ENCODE results near the gene FPR3.
A peak's percentile ranks its signal among the peaks of the same experiment; 100 is the strongest.

The FPR3 gene

DNA sequence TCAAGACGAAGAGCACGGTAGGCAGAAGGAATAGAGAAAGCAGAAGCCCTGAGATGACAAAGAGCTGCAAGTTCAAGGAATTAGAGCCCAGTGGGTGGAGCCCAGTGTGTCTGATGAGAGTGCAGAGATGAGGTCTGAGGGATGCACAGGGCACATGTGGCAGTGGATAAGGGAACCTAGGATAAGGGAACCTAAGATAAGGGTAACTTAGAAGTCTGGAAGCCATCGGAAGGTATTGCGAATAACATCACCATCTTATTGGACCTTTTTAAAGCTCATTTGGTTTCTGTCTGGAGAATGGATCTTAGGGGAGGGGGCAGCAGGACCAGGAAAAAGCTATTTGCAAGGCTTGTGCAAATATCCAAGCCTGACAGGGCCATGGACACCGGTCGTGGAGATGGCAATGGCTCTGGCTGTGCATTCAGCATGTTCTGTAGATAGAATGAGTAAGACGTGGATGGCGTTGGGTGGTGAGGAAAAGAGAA lies 1.3 kb downstream of the FPR3 start:
- H3K9me3 ChIP-seq (ENCODE audit: control insufficient read depth in 5 of 5, low read length in 5 of 5) = peaks cover 0 to 5% (median 0%) of the 10 kb centered on the region in 5 donors
- no peaks in the 10 kb centered on the region for H3K36me3 ChIP-seq (ENCODE audit: control insufficient read depth in 5 of 5, insufficient read depth in 5 of 5, low read length in 5 of 5)
- peaks cover 7 to 21% (median 17%) of the 10 kb centered on the region in 5 donors for H3K4me1 ChIP-seq (ENCODE audit: control insufficient read depth in 5 of 5, insufficient read depth in 5 of 5, low read length in 5 of 5)
- H3K4me3 ChIP-seq (ENCODE audit: low read depth in 1 of 5, low read length in 5 of 5) = peak overlapping the region; percentile 23 to 61 (median 45)
- H3K9ac ChIP-seq (ENCODE audit: low read length in 5 of 5) = peak overlapping the region in 2 of 5 donors; percentile 48
- H3K27ac ChIP-seq (ENCODE audit: low read depth, low read length) = peak overlapping the region; percentile 38
- H3K27me3 ChIP-seq (ENCODE audit: control insufficient read depth in 5 of 5, insufficient read depth in 4 of 5, low read length in 5 of 5) = peaks cover 0 to 11% (median 6%) of the 10 kb centered on the region in 5 donors

- H3K27ac ChIP-seq (ENCODE audit: low read depth, low read length) = peak overlapping the region; percentile 1
Observed at GRCh38 chr19:51797480-51797879, 2.5 kb downstream of the FPR3 start.

DNA sequence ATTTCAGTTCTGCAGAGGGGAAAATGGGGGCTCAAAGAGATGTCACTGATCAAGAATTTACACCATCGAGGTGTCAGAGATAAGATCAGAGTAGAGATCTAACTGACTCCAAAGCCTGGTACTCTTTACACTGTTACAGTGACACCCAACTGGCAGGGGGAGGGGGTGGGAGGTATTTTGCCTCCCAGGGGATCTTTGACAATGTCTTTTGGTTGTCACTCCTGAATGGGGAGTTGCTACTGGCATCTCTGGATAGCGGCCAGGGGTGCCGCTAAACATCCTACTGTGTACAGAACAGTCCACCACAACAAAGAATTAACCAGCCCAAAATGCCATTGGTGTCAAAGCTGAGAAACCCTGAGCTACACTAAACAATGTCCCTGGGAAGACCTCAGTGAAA lies 3.1 kb downstream of the FPR3 start:
- Histone ChIP-seq H3K4me3 (ENCODE audit: low read depth in 1 of 5, low read length in 5 of 5) (peak overlapping the region in 1 of 5 donors; percentile 17), H3K27me3 (ENCODE audit: control insufficient read depth in 5 of 5, insufficient read depth in 4 of 5, low read length in 5 of 5) (peaks cover 0 to 11% (median 6%) of the 10 kb centered on the region in 5 donors), H3K27ac (ENCODE audit: low read depth, low read length) (peak overlapping the region; percentile 33), H3K9me3 (ENCODE audit: control insufficient read depth in 5 of 5, low read length in 5 of 5) (peaks cover 0 to under 1% (median 0%) of the 10 kb centered on the region in 5 donors), H3K36me3 (ENCODE audit: control insufficient read depth in 5 of 5, insufficient read depth in 5 of 5, low read length in 5 of 5) (no peaks in the 10 kb centered on the region), H3K4me1 (ENCODE audit: control insufficient read depth in 5 of 5, insufficient read depth in 5 of 5, low read length in 5 of 5) (peaks cover 7 to 21% (median 17%) of the 10 kb centered on the region in 5 donors), H3K9ac (ENCODE audit: low read length in 5 of 5) (peak overlapping the region in 1 of 5 donors; percentile 35)

More at GRCh38 chr19:51797480-51797879, 2.5 kb downstream of the FPR3 start:
- peak overlapping the region in 4 of 5 donors; percentile 40 to 50 (median 44) for H3K4me3 ChIP-seq (ENCODE audit: low read depth in 1 of 5, low read length in 5 of 5)
- peaks cover 0 to 5% (median 0%) of the 10 kb centered on the region in 5 donors for H3K9me3 ChIP-seq (ENCODE audit: control insufficient read depth in 5 of 5, low read length in 5 of 5)
- peak overlapping the region in 2 of 5 donors; percentile 48 to 59 for H3K9ac ChIP-seq (ENCODE audit: low read length in 5 of 5)
- H3K4me1 ChIP-seq (ENCODE audit: control insufficient read depth in 5 of 5, insufficient read depth in 5 of 5, low read length in 5 of 5) = peaks cover 7 to 21% (median 17%) of the 10 kb centered on the region in 5 donors
- H3K36me3 ChIP-seq (ENCODE audit: control insufficient read depth in 5 of 5, insufficient read depth in 5 of 5, low read length in 5 of 5) = no peaks in the 10 kb centered on the region
- H3K27me3 ChIP-seq (ENCODE audit: control insufficient read depth in 5 of 5, insufficient read depth in 4 of 5, low read length in 5 of 5) = peaks cover 0 to 11% (median 6%) of the 10 kb centered on the region in 5 donors

- peaks cover 0 to 11% (median 6%) of the 10 kb centered on the region in 5 donors for H3K27me3 ChIP-seq (ENCODE audit: control insufficient read depth in 5 of 5, insufficient read depth in 4 of 5, low read length in 5 of 5)
- H3K27ac ChIP-seq (ENCODE audit: low read depth, low read length) = peak overlapping the region; percentile 50
- no peaks in the 10 kb centered on the region for H3K9me3 ChIP-seq (ENCODE audit: control insufficient read depth in 5 of 5, low read length in 5 of 5)
- no peaks in the 10 kb centered on the region for H3K36me3 ChIP-seq (ENCODE audit: control insufficient read depth in 5 of 5, insufficient read depth in 5 of 5, low read length in 5 of 5)
- H3K4me3 ChIP-seq (ENCODE audit: low read depth in 1 of 5, low read length in 5 of 5) = peak overlapping the region in 4 of 5 donors; percentile 22 to 32 (median 28)
- H3K4me1 ChIP-seq (ENCODE audit: control insufficient read depth in 5 of 5, insufficient read depth in 5 of 5, low read length in 5 of 5) = peaks cover 7 to 21% (median 17%) of the 10 kb centered on the region in 5 donors
- peak overlapping the region in 1 of 5 donors; percentile 39 for H3K9ac ChIP-seq (ENCODE audit: low read length in 5 of 5)
Observed at GRCh38 chr19:51799034-51799773, 4.2 kb downstream of the FPR3 start.

- Histone ChIP-seq H3K27me3 (ENCODE audit: control insufficient read depth in 5 of 5, insufficient read depth in 4 of 5, low read length in 5 of 5) (peaks cover 0 to 11% (median 6%) of the 10 kb centered on the region in 5 donors), H3K4me1 (ENCODE audit: control insufficient read depth in 5 of 5, insufficient read depth in 5 of 5, low read length in 5 of 5) (peaks cover 7 to 26% (median 17%) of the 10 kb centered on the region in 5 donors), H3K9ac (ENCODE audit: low read length in 5 of 5) (peak overlapping the region in 1 of 5 donors; percentile 19), H3K27ac (ENCODE audit: low read depth, low read length) (peak overlapping the region; percentile 50), H3K9me3 (ENCODE audit: control insufficient read depth in 5 of 5, low read length in 5 of 5) (no peaks in the 10 kb centered on the region), H3K4me3 (ENCODE audit: low read depth in 1 of 5, low read length in 5 of 5) (peak overlapping the region in 4 of 5 donors; percentile 17 to 32 (median 24)), H3K36me3 (ENCODE audit: control insufficient read depth in 5 of 5, insufficient read depth in 5 of 5, low read length in 5 of 5) (no peaks in the 10 kb centered on the region)
Observed at GRCh38 chr19:51799774-51800472, 5.0 kb downstream of the FPR3 start.

DNA sequence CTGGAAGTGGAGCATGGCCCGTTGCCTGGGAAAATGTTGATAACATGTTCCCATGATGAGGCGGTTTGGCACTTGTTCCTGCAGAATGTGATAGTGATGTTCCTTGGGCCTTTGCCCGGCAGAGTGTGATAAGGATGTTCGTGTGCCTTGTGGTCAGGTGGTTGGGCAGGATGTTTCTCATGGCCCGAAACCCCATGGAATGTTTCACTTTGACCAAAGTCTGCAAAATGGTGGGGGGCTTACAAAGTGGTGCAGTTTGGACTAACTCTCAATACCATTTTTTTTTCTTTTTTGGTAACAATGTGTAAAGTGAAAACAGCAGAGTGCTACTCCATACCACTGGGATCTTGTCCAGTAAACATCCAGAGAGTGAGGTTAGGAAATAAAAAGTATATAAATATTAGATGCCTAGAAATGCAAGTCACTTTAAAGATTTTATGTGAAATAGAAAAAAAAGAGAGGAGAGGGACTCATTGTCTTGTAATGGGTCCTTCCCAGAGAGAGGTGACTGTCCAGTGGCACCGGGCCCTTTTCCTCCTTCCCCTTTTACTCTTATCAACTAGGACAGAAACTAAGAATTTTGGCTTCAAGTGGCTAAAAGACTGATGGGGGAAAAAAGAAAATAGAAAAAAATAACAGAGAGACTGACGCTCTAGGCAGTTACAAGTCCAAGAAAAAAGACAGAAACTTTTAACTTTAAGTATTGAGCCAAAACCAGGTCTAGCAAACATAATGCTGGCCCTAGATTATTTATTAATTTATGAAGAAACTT lies 5.7 kb downstream of the FPR3 start:
- no peaks in the 10 kb centered on the region for H3K9me3 ChIP-seq (ENCODE audit: control insufficient read depth in 5 of 5, low read length in 5 of 5)
- peak overlapping the region; percentile 50 for H3K27ac ChIP-seq (ENCODE audit: low read depth, low read length)
- no peaks in the 10 kb centered on the region for H3K36me3 ChIP-seq (ENCODE audit: control insufficient read depth in 5 of 5, insufficient read depth in 5 of 5, low read length in 5 of 5)
- peak overlapping the region in 1 of 5 donors; percentile 22 for H3K4me3 ChIP-seq (ENCODE audit: low read depth in 1 of 5, low read length in 5 of 5)
- H3K27me3 ChIP-seq (ENCODE audit: control insufficient read depth in 5 of 5, insufficient read depth in 4 of 5, low read length in 5 of 5) = peaks cover 0 to 11% (median 6%) of the 10 kb centered on the region in 5 donors
- H3K4me1 ChIP-seq (ENCODE audit: control insufficient read depth in 5 of 5, insufficient read depth in 5 of 5, low read length in 5 of 5) = peaks cover 7 to 29% (median 17%) of the 10 kb centered on the region in 5 donors
- no peak overlapping the region for H3K9ac ChIP-seq (ENCODE audit: low read length in 5 of 5)

DNA sequence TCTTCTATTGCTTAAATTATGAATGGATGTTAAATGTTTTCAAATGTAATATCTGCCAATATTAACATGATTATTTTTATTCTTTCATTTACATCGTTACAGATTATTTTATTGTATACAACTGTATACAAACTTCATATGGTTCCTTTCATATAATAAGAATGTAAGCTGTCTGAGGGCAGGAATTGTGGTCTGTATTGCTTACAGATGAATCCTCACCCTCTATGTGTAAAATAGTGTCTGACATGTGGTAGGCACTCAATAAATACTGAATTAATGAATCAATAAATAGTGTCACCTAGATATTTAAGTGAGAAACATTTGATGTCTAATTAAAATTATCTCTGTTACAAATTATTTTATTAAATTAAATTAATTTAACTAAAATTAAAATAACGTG lies 7.8 kb downstream of the FPR3 start:
- Histone ChIP-seq H3K4me3 (ENCODE audit: low read depth in 1 of 5, low read length in 5 of 5) (no peak overlapping the region), H3K36me3 (ENCODE audit: control insufficient read depth in 5 of 5, insufficient read depth in 5 of 5, low read length in 5 of 5) (no peaks in the 10 kb centered on the region), H3K9ac (ENCODE audit: low read length in 5 of 5) (no peak overlapping the region), H3K9me3 (ENCODE audit: control insufficient read depth in 5 of 5, low read length in 5 of 5) (no peaks in the 10 kb centered on the region), H3K27ac (ENCODE audit: low read depth, low read length) (no peak overlapping the region), H3K4me1 (ENCODE audit: control insufficient read depth in 5 of 5, insufficient read depth in 5 of 5, low read length in 5 of 5) (peaks cover 9 to 31% (median 17%) of the 10 kb centered on the region in 5 donors), H3K27me3 (ENCODE audit: control insufficient read depth in 5 of 5, insufficient read depth in 4 of 5, low read length in 5 of 5) (peaks cover 0 to 3% (median 0%) of the 10 kb centered on the region in 5 donors)

GRCh38 chr19:51803519-51803918 lies 8.6 kb downstream of the FPR3 start:
- H3K9ac ChIP-seq (ENCODE audit: low read length in 5 of 5) = no peak overlapping the region
- H3K9me3 ChIP-seq (ENCODE audit: control insufficient read depth in 5 of 5, low read length in 5 of 5) = no peaks in the 10 kb centered on the region
- no peak overlapping the region for H3K4me3 ChIP-seq (ENCODE audit: low read depth in 1 of 5, low read length in 5 of 5)
- no peaks in the 10 kb centered on the region for H3K36me3 ChIP-seq (ENCODE audit: control insufficient read depth in 5 of 5, insufficient read depth in 5 of 5, low read length in 5 of 5)
- H3K27me3 ChIP-seq (ENCODE audit: control insufficient read depth in 5 of 5, insufficient read depth in 4 of 5, low read length in 5 of 5) = peaks cover 0 to 3% (median 0%) of the 10 kb centered on the region in 5 donors
- H3K27ac ChIP-seq (ENCODE audit: low read depth, low read length) = no peak overlapping the region
- H3K4me1 ChIP-seq (ENCODE audit: control insufficient read depth in 5 of 5, insufficient read depth in 5 of 5, low read length in 5 of 5) = peaks cover 9 to 35% (median 17%) of the 10 kb centered on the region in 5 donors

- Histone ChIP-seq H3K9me3 (ENCODE audit: control insufficient read depth in 5 of 5, low read length in 5 of 5) (no peaks in the 10 kb centered on the region), H3K27me3 (ENCODE audit: control insufficient read depth in 5 of 5, insufficient read depth in 4 of 5, low read length in 5 of 5) (peaks cover 0 to 3% (median 0%) of the 10 kb centered on the region in 5 donors), H3K9ac (ENCODE audit: low read length in 5 of 5) (no peak overlapping the region), H3K36me3 (ENCODE audit: control insufficient read depth in 5 of 5, insufficient read depth in 5 of 5, low read length in 5 of 5) (no peaks in the 10 kb centered on the region), H3K4me3 (ENCODE audit: low read depth in 1 of 5, low read length in 5 of 5) (no peak overlapping the region), H3K4me1 (ENCODE audit: control insufficient read depth in 5 of 5, insufficient read depth in 5 of 5, low read length in 5 of 5) (peaks cover 9 to 33% (median 15%) of the 10 kb centered on the region in 5 donors), H3K27ac (ENCODE audit: low read depth, low read length) (no peak overlapping the region)
Observed at GRCh38 chr19:51803967-51804366, 9.0 kb downstream of the FPR3 start.

Data from subcutaneous abdominal adipose tissue (tissue), 5 donors.